H1 (cell line): Measurements from ENCODE around the gene RIPPLY1. TPM values are rescaled to one million over a fixed set of nuclear protein-coding genes. Genes with fewer than 3 reads are reported as not detected.

Experiments
- MAFK ChIP-seq: IDR thresholded peaks from 2 replicates; pipeline ENCODE4 v1.6.1; 2012; ENCODE audit warnings: low read depth, mild to moderate bottlenecking, improper control_type of control experiment, low read length
- RBBP5 ChIP-seq: IDR thresholded peaks from 2 replicates; pipeline ENCODE4 v1.7.1; 2012; ENCODE audit warnings: low read depth, mild to moderate bottlenecking, inconsistent platforms, low read length, moderate library complexity, borderline replicate concordance
- polyA plus RNA-seq, 7 experiments: library from polyadenylated mRNA; depleted of rRNA in 3 of 7; stranded (reverse) in 5 of 7; unstranded in 2 of 7; fragments of >200 nt in 5 of 7; fragments of 200-250 nt in 2 of 7; gene quantifications; 1 replicate in 5 of 7; 2 replicates in 1 of 7; 4 replicates in 1 of 7; pipeline versions ENCODE4 v1.2.1 to v1.2.3, GENCODE V29; 2011 to 2013; ENCODE audit warnings: missing spikeins in 2 of 7, mixed read lengths in 2 of 7
- total RNA-seq: library from RNA; stranded (reverse); fragmentation: NEBNext Ultra II Directional; extraction: Animal tissue kit (Norgen Biotek cat#: 25700); gene quantifications from 2 replicates; pipeline ENCODE4 v1.2.1, GENCODE V29; 2021

Gene RIPPLY1
- total and polyA plus RNA-seq, 2 of the 8 experiments (the other 6 are each of a cell fraction or from before 2014, with no cell fraction given), result not detected

DNA sequence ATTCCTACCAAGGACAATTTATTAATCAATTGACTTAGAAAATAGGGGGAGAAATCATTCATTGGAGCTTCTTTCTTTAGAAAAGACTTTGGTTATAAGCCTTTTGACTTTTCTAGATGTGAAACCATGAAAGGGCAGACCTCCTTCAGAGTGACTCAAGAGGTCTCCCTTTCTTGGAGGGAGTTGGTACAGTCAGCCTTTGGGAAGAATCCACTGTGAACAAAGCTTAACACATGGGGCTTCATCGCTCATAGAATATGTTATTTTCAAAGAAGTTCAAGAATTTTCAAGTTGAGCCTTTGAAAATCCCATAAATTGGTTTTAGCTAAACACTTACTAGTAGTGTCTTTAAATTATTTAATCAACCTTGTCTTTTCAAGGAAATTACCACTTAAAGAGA is 28.0 kb downstream of the RIPPLY1 start (continued):
- TF ChIP-seq RBBP5 (no peak), MAFK (no peak)
